Measurements from ENCODE around the gene G6PC2.

G6PC2 gene

GRCh38 chr2:168949324-168949723 lies 48.2 kb downstream of the G6PC2 start:
- DNase-seq, result no peak

- no peak for DNase-seq
Measured at GRCh38 chr2:168951871-168952270, 50.8 kb downstream of the G6PC2 start.

- DNase-seq, result no peak
Measured at GRCh38 chr2:168952424-168952823, 51.3 kb downstream of the G6PC2 start.

GRCh38 chr2:168954256-168954655 lies 53.2 kb downstream of the G6PC2 start:
- no peak for DNase-seq

- DNase-seq, result no peak
Measured at GRCh38 chr2:168955321-168955720, 54.2 kb downstream of the G6PC2 start.

- no peak for DNase-seq
Measured at GRCh38 chr2:168956392-168956791, 55.3 kb downstream of the G6PC2 start.
